ENCODE measurements around the gene LRRC23.

- peak in 4 of 6 experiments; percentile 23 to 50 (median 39) for TF ChIP-seq CTCF (IDR thresholded peaks at IDR 0.05)
- no peak for TF ChIP-seq POLR2A (IDR thresholded peaks at IDR 0.05)
Measured at GRCh38 chr12:6960593-6961277, 56.1 kb downstream of the LRRC23 start.

Data from adrenal gland (tissue), 5 donors.